OCI-LY1 (cell line): ENCODE results near the gene UST.
"Not testable (repeated sequence)": the region's sequence is repeated elsewhere in the genome, so short reads cannot be mapped to it uniquely, and the experiment has no call there.

Source experiments
- H2AFZ ChIP-seq: fragments of 200-600 bp; sonication (generic), shearing (Covaris generic); 2 replicates; pipeline ENCODE4 v1.6.0; 2014; ENCODE audit warnings: antibody characterized with exemption, mild to moderate bottlenecking, low read length
- H3F3A ChIP-seq: fragments of 200-600 bp; sonication (generic), shearing (Covaris generic); 2 replicates; pipeline ENCODE4 v1.6.0; 2014; ENCODE audit warnings: mild to moderate bottlenecking, antibody characterized with exemption, low read length, moderate library complexity; ENCODE audit not compliant: insufficient read depth
- H3K27ac ChIP-seq: fragments of 200-600 bp; sonication (generic); 2 replicates; pipeline ENCODE4 v1.5.1; 2014; ENCODE audit warnings: low read length, mixed run types, mild to moderate bottlenecking, low read depth; ENCODE audit not compliant: poor library complexity, severe bottlenecking
- H3K27me3 ChIP-seq: fragments of 200-600 bp; sonication (generic); 2 replicates; pipeline ENCODE4 v1.6.0; 2014; ENCODE audit warnings: antibody characterized with exemption, mild to moderate bottlenecking, low read length, moderate library complexity; ENCODE audit not compliant: insufficient read depth
- H3K36me3 ChIP-seq: fragments of 200-600 bp; sonication (generic); 2 replicates; pipeline ENCODE4 v1.6.1; 2014; ENCODE audit warnings: mild to moderate bottlenecking, antibody characterized with exemption, low read length, moderate library complexity, mixed read lengths; ENCODE audit not compliant: insufficient read depth
- H3K4me1 ChIP-seq: fragments of 200-600 bp; sonication (generic); 2 replicates; pipeline ENCODE4 v1.5.1; 2014; ENCODE audit warnings: mild to moderate bottlenecking, low read length, moderate library complexity; ENCODE audit not compliant: insufficient read depth, severe bottlenecking
- H3K4me2 ChIP-seq: fragments of 200-600 bp; sonication (generic), shearing (Covaris generic); 2 replicates; pipeline ENCODE4 v1.6.1; 2014; ENCODE audit warnings: low read length
- H3K4me3 ChIP-seq: fragments of 200-600 bp; sonication (generic); 2 replicates; pipeline ENCODE4 v1.5.1; 2014; ENCODE audit warnings: low read length, low read depth, mild to moderate bottlenecking, mixed read lengths; ENCODE audit not compliant: poor library complexity, severe bottlenecking
- H3K79me2 ChIP-seq: fragments of 200-600 bp; shearing (Covaris generic); 2 replicates; pipeline ENCODE4 v1.6.1; 2016; ENCODE audit warnings: mixed run types, low read length, mixed read lengths; ENCODE audit not compliant: insufficient read depth
- H3K9ac ChIP-seq: fragments of 200-600 bp; sonication (generic), shearing (Covaris generic); 2 replicates; pipeline ENCODE4 v1.6.1; 2014; ENCODE audit warnings: mild to moderate bottlenecking, low read length, mixed read lengths
- H3K9me2 ChIP-seq: fragments of 200-600 bp; sonication (generic), shearing (Covaris generic); 2 replicates; pipeline ENCODE4 v1.6.1; 2014; ENCODE audit warnings: low read depth, mild to moderate bottlenecking, low read length, mixed read lengths
- H3K9me3 ChIP-seq: fragments of 200-600 bp; shearing (Covaris generic); 2 replicates; pipeline ENCODE4 v1.6.1; 2014; ENCODE audit warnings: low read length, mixed read lengths
- H4K20me1 ChIP-seq: fragments of 200-600 bp; sonication (generic), shearing (Covaris generic); 2 replicates; pipeline ENCODE4 v1.6.0; 2016; ENCODE audit warnings: mild to moderate bottlenecking, low read length; ENCODE audit not compliant: insufficient read depth
- CTCF ChIP-seq: fragments of 200-600 bp; sonication (generic), shearing (Covaris generic); IDR thresholded peaks from 2 replicates; pipeline ENCODE4 v1.5.1; 2017; ENCODE audit warnings: mild to moderate bottlenecking, antibody characterized with exemption, low read length, moderate library complexity, mixed read lengths
- EZH2 ChIP-seq: fragments of 200-600 bp; sonication (generic), shearing (Covaris generic); IDR thresholded peaks from 2 replicates; pipeline ENCODE4 v1.8.0; 2017; ENCODE audit warnings: borderline replicate concordance, mixed run types, mild to moderate bottlenecking, antibody characterized with exemption, low read length, moderate library complexity, mixed read lengths

The UST gene

GRCh38 chr6:148848915-148849314 lies 102.1 kb downstream of the UST start:
- H3K4me3 ChIP-seq: no peak overlapping the region
- H3K4me1 ChIP-seq: no peaks in the 10 kb centered on the region
- no peak overlapping the region for H3K4me2 ChIP-seq
- TF ChIP-seq CTCF (no peak), EZH2 (no peak)
- H3F3A ChIP-seq: no peaks in the 10 kb centered on the region
- no peaks in the 10 kb centered on the region for H3K9me3 ChIP-seq
- H3K27me3 ChIP-seq: no peaks in the 10 kb centered on the region
- no peak overlapping the region for H2AFZ ChIP-seq
- no peaks in the 10 kb centered on the region for H3K9me2 ChIP-seq
- no peaks in the 10 kb centered on the region for H3K79me2 ChIP-seq
- no peaks in the 10 kb centered on the region for H4K20me1 ChIP-seq
- H3K27ac ChIP-seq: no peak overlapping the region
- no peaks in the 10 kb centered on the region for H3K36me3 ChIP-seq
- no peak overlapping the region for H3K9ac ChIP-seq

GRCh38 chr6:148849449-148849848 lies 102.6 kb downstream of the UST start:
- H3K36me3 ChIP-seq, H2AFZ ChIP-seq, H3K27me3 ChIP-seq, H3K4me2 ChIP-seq, H3K27ac ChIP-seq, H3F3A ChIP-seq, H3K9me2 ChIP-seq, H3K9ac ChIP-seq, H4K20me1 ChIP-seq, H3K4me1 ChIP-seq, H3K4me3 ChIP-seq, H3K9me3 ChIP-seq, H3K79me2 ChIP-seq: not testable (repeated sequence)

GRCh38 chr6:148850964-148851363 lies 104.1 kb downstream of the UST start:
- Histone ChIP-seq H3K27me3 (no peaks in the 10 kb centered on the region), H4K20me1 (no peaks in the 10 kb centered on the region), H3K27ac (no peak overlapping the region), H3K4me2 (no peak overlapping the region), H3K4me3 (no peak overlapping the region), H3K9me3 (no peaks in the 10 kb centered on the region), H2AFZ (no peak overlapping the region), H3K36me3 (no peaks in the 10 kb centered on the region), H3F3A (no peaks in the 10 kb centered on the region), H3K9me2 (no peaks in the 10 kb centered on the region), H3K79me2 (no peaks in the 10 kb centered on the region), H3K4me1 (no peaks in the 10 kb centered on the region), H3K9ac (no peak overlapping the region)
- TF ChIP-seq EZH2: no peak
- TF ChIP-seq CTCF: no peak

- no peaks in the 10 kb centered on the region for H3K9me2 ChIP-seq
- no peaks in the 10 kb centered on the region for H3K27me3 ChIP-seq
- H3K9ac ChIP-seq: no peak overlapping the region
- no peaks in the 10 kb centered on the region for H3F3A ChIP-seq
- no peak for TF ChIP-seq CTCF
- TF ChIP-seq EZH2: no peak
- no peak overlapping the region for H3K4me3 ChIP-seq
- no peak overlapping the region for H3K4me2 ChIP-seq
- no peaks in the 10 kb centered on the region for H3K79me2 ChIP-seq
- no peaks in the 10 kb centered on the region for H3K9me3 ChIP-seq
- no peak overlapping the region for H2AFZ ChIP-seq
- no peaks in the 10 kb centered on the region for H4K20me1 ChIP-seq
- H3K36me3 ChIP-seq: no peaks in the 10 kb centered on the region
- no peaks in the 10 kb centered on the region for H3K4me1 ChIP-seq
- H3K27ac ChIP-seq: no peak overlapping the region
Measured at GRCh38 chr6:148851683-148852556, 105.1 kb downstream of the UST start.
